Neural cell (in vitro differentiated cells): ENCODE data around the gene CIRBP.
A peak's percentile ranks its signal among the peaks of the same experiment; 100 is the strongest.

Experiments used
- POLR2AphosphoS5 ChIP-seq: IDR thresholded peaks from 2 replicates; pipeline ENCODE4 v1.6.1; 2012
- TF ChIP-seq, protein P1 (sequence below): fragments of 450-650 bp; IDR thresholded peaks from 2 replicates; pipeline ENCODE4 v1.5.1; 2014; ENCODE audit warnings: antibody characterized with exemption, mild to moderate bottlenecking, moderate library complexity; ENCODE audit not compliant: poor library complexity, severe bottlenecking

DNA sequence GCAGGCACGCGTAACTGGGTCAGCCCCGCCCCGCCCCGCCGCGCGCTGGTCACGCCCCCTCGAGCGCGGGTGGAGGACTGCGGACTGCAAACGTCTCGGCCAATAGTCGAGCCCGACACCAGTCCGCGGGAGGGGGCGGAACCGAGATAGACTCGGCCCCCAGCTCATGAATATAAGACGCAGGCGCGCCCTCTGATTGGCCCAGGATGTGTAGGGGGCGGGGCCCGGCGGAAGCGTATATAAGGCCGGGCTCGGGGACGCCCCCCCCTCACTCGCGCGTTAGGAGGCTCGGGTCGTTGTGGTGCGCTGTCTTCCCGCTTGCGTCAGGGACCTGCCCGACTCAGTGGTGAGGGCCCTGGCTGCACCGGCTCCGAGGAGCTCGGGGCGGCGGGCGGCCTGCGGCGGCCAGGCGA lies at the start of gene CIRBP:
- TF ChIP-seq, protein P1, sequence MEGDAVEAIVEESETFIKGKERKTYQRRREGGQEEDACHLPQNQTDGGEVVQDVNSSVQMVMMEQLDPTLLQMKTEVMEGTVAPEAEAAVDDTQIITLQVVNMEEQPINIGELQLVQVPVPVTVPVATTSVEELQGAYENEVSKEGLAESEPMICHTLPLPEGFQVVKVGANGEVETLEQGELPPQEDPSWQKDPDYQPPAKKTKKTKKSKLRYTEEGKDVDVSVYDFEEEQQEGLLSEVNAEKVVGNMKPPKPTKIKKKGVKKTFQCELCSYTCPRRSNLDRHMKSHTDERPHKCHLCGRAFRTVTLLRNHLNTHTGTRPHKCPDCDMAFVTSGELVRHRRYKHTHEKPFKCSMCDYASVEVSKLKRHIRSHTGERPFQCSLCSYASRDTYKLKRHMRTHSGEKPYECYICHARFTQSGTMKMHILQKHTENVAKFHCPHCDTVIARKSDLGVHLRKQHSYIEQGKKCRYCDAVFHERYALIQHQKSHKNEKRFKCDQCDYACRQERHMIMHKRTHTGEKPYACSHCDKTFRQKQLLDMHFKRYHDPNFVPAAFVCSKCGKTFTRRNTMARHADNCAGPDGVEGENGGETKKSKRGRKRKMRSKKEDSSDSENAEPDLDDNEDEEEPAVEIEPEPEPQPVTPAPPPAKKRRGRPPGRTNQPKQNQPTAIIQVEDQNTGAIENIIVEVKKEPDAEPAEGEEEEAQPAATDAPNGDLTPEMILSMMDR = no peak
- peak; percentile 100 for TF ChIP-seq POLR2AphosphoS5
